Activated CD4-positive, alpha-beta T cell treated with anti-CD3 and anti-CD28 coated beads, Interleukin-2, Interleukin-4, amounts not matched to agents 100 ng/mL and 50 ng/mL, durations not matched to agents 16 hours and 8 hours (primary cell): Measurements from ENCODE around the gene OR5K3.
"Not testable (repeated sequence)": the region's sequence is repeated elsewhere in the genome, so short reads cannot be mapped to it uniquely, and the experiment has no call there.

Source experiments
- DNase-seq: peaks from one replicate; pipeline ENCODE4 v3.0.0-alpha.2; 2020; ENCODE audit warnings: low spot score

The OR5K3 gene, protein sequence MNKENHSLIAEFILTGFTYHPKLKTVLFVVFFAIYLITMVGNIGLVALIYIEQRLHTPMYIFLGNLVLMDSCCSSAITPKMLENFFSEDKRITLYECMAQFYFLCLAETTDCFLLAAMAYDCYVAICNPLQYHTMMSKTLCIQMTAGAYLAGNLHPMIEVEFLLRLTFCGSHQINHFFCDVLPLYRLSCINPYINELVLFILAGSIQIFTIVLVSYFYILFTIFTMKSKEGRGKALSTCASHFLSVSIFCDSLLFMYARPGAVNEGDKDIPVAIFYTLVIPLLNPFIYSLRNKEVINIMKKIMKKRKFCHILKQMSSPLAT

GRCh38 chr3:98390366-98390765, at the start of gene OR5K3:
OR5K3 (plus strand) TSS chr3:98390666; CDS start chr3:98390666, 0 bp downstream.
- DNase-seq, result no peak

GRCh38 chr3:98341758-98342157, 48.7 kb upstream of the OR5K3 start:
- DNase-seq, result no peak

GRCh38 chr3:98343647-98344507, 46.6 kb upstream of the OR5K3 start:
- peak; percentile 71 for DNase-seq

- no peak for DNase-seq
These were observed 40.4 kb upstream of the OR5K3 start for GRCh38 chr3:98350082-98350481.

DNA sequence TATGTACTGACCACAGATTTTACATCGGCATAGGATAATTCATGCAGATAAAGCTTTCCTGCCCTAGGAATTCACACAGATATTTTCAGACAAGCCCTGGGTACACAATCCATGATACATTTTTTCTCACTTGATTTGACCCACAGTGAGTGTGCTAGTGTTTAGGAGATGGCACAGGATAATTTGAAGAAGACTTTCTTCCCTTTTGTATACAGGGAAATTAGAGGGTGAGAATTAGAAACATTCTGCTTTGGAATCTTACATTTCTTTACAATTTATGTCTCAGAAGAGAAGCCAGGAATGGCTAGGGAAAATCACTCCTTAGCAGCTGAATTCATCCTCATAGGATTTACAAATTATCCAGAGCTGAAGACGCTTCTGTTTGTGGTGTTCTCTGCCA, 36.9 kb upstream of the OR5K3 start, which contains the start of gene OR5K4:
OR5K4 (plus strand) TSS at position 301 of the 400 bp plus-strand sequence; CDS start at position 301, 0 bp downstream.
- DNase-seq, result no peak

DNA sequence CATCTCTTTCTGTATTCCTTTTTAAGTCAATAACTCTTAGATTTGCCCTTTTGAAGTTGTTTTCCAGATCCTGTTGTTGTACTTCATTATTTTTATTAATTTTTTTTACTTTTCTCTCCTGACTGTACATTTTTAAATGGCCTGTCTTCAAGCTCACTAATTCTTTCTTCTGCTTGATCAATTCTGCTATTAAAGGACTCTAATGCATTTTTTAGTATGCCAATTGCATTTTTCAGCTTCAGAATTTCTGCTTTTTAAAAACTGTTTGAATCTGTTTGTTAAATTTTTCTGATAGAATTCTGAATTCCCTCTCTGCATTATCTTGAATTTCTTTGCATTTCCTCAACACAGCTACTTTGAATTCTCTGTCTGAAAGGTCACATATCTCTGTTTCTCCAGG, 31.2 kb upstream of the OR5K3 start:
- DNase-seq, result no peak

DNA sequence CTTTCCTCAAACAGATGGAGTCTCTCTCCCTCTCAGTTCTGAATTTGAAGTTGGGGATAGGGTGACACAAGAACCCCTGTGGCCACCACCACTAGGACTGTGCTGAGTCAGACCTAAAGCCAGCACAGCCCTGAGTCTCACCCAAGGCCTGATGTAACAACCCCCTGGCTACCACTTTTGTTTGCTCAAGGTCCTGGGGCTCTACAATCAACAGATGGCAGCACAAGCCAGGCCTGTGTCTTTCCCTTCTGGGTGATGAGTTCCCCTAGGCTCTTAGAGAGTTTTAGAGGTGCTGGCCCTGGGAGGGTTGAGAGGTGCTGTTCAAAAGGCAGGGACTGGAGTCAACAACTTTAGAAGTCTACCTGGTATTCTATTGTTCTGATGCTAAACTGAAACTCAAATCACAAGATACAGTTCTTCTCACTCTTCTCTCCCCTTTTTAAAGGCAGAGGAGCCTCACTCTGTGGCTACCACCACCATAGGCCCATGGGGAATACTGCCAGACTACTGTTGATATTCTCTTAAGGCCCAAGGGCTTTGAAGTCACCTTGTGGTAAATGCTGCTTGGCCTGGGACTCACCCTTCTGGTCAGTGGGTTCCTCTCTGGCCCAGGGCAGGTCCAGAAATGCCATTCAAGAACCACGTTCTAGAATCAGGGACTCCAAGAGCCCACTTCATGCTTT, 30.3 kb upstream of the OR5K3 start:
- DNase-seq, result peak; percentile 45

- no peak for DNase-seq
These were observed 29.8 kb upstream of the OR5K3 start for GRCh38 chr3:98360681-98361080.

GRCh38 chr3:98361289-98361688, 29.2 kb upstream of the OR5K3 start:
- no peak for DNase-seq

DNA sequence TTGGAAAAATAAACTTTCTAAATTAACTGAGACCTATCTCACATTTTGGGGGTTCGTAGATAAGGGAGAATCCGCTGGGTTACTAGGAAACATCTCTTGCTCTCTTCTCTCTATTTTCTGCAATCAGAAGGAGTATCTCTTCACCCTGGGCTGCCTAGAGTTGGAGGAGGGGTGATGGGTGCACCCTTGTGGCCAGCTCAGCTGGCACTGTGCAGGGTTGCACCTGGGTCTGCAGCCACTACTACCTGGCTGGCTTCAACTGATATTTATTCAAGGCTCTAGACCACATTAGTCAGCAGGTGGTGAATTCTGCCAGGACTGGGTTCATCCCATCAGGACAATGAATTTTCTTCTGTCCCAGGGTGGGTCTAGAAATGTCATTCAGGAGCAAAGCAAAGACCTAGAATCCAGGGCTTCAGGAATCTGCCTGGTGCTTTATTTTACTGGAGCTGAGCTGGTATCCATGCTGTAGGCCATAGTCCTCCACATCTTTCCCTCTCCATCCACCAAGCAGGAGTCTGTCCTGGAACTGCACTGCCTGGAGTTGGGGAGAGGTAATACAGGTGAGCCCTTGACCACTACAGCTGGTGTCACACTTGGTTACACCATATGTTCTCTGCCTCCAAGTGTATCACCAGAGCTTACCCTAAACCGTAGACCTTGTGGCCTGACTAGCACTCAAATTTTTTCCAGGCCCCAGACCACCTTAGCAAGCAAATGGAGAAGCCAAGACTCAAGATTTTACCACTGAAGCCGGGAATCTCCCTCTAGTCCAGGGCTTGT, 22.8 kb upstream of the OR5K3 start:
- DNase-seq, result no peak

- DNase-seq, result no peak
These were observed 19.3 kb upstream of the OR5K3 start for GRCh38 chr3:98371186-98371585.

- no peak for DNase-seq
These were observed 18.6 kb upstream of the OR5K3 start for GRCh38 chr3:98371853-98372252.

DNA sequence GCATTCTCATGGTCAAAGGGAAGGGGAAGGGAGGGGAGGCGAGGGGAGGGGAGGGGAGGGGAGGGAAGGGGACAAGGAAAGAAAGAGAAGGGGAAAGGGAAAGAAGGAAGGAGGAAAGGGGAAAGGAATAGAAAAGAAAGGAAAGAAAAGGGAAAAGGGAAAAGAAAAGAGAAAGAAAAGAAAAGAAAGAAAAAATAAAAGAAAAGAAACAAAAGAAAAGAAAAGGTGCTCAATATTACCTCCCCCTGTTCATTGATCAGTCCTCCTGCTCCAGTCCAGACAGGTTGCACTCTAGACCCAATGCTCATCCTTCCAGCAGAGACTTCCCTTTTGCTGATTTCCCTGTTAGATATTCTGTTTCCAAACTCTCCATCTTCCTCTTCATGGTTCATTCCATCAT, 18.0 kb upstream of the OR5K3 start:
- no peak for DNase-seq

DNA sequence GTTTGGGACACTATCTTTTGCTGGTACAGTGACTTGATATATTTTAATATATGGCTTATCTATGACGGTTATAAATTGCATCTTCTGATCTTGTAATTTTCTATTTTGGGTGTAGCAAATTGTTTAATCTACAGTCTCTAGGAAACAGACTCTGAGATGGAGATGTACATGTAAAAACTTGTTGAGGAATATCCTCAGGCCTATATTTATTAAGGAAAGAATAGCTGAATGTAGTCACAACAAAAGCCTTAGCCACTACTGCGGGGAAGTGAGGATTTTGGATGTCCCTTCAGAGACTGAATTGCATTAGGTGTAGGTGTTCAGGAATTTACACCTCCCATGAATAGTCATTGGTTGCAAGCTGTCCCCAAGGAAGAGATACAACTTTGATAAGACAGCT, 13.8 kb upstream of the OR5K3 start:
- DNase-seq, result no peak

- no peak for DNase-seq
These were observed 2.3 kb upstream of the OR5K3 start for GRCh38 chr3:98388147-98388546.

DNA sequence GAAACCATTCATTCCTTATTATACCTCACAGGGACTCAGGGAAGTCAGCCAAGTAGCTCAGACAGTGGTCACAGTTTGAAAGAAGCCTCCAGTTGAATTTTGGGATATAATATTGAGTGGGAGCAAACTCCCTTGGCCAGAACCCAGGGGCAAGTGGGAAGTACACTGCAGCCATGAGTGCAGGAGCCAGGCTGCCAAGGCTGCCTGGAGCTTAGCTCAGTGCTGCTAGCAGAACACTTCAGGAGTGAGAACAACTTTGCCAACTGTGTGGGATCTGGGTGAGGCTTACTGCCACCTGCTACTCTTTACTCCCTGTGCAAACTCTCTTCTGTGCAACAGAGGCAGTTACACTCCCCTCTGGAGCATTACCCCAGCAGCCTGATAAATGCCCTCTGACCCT, 4.6 kb downstream of the OR5K3 start:
- DNase-seq, result no peak

DNA sequence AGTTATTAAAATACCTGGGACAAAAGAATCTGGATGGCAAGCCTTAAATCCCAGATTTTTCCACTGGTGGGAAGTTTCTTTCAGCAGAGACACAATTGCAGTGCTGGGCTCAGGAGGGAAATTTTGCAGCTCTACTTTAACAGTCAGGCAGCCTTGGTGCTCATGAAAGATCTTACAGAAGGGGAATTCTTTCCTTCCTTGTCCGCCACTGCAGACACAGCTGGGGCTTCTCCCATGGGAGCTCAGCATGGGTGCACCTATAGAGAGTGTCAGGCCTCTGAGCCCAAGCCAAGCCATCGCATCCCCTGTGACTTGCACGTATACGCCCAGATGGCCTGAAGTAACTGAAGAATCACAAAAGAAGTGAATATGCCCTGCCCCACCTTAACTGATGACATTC, 6.0 kb downstream of the OR5K3 start:
- DNase-seq, result not testable (repeated sequence)

DNA sequence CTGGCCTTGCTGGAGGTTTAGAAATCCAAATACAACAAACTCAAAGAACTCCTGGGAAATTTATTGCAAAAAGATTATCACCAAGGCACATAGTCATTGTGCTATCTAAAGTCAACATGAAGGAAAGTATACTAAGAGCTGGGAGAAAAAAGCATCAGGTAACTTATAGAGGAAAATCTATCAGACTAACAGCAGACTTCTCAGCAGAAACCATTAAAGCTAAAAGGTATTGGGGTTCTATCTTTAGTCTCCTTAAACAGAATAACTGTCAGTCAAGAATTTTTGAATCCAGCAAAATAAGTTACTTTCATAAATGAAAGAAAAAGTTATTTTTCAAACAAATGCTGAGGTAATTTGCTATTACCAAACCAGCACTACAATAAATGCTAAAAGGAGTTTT, 8.0 kb downstream of the OR5K3 start:
- no peak for DNase-seq

DNA sequence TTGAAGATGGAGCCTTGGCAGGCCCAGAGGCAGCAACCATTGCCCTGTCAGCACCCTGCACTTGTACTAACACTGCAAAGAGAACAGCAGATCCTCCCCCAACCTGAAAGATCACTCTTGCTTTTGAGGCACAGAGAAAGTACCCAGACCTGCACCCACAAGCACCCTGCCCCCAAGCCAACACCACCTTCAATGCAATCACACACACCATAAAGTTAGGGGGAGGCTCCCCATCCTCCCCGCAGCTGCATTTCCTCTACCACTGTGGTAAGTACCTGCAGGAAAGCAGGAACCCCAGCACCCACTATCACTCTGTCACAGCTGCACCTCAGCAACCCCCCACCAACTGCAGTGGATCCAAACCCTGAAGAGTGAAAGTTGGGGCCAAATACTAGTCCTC, 12.0 kb downstream of the OR5K3 start:
- DNase-seq, result no peak

DNA sequence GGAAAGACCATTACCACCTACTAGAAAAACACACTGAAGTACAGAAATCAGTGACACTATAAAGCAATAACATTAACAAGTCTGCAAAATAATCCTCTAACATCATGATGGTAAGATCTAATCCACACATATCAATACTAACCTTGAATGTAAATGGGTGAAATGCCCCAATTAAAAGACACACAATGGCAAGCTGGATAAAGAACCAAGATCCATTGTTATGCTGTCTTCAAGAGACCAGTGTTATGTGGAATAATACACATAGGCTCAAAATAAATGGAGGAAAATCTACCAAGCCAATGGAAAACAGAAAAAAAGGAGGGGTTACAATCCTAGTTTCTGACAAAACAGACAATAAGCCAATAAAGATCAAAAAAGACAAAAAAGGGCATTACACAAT, 13.5 kb downstream of the OR5K3 start:
- DNase-seq, result no peak

DNA sequence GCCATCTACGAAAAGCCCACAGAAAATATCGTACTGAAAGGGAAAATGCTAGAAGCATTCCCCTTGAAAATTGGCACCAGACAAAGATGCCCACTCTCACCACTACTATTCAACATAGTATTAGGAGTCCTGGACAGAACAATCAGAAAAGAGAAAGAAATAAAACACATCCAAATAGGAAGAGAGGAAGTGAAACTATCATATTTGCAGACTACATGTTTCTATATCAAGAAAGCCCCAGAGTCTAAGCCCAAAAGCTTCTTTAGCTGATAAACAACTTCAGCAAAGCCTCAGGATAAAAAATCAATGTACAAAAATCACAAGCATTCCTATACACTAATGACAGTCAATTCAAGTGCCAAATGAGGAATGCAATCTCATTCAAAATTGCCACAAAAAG, 15.6 kb downstream of the OR5K3 start:
- no peak for DNase-seq

- DNase-seq, result no peak
These were observed 42.1 kb downstream of the OR5K3 start for GRCh38 chr3:98432575-98432974.
